Hepatic stellate cell (primary cell): Measurements from ENCODE around the gene SHC3.
A peak's percentile ranks its signal among the peaks of the same experiment; 100 is the strongest.

Experiments used
- DNase-seq: peaks from one replicate; pipeline ENCODE4 v3.0.0; 2011; ENCODE audit warnings: low spot score

SHC3 gene

GRCh38 chr9:89154651-89155336 is 23.8 kb downstream of the SHC3 start:
- peak; percentile 63 for DNase-seq

GRCh38 chr9:89154218-89154617 is 24.4 kb downstream of the SHC3 start:
- DNase-seq, result no peak

GRCh38 chr9:89153232-89154017 is 25.2 kb downstream of the SHC3 start:
- peak; percentile 58 for DNase-seq

GRCh38 chr9:89149726-89150125 is 28.9 kb downstream of the SHC3 start:
- no peak for DNase-seq

- DNase-seq, result no peak
These were observed 33.5 kb downstream of the SHC3 start for GRCh38 chr9:89145097-89145496.

GRCh38 chr9:89144238-89144637 is 34.4 kb downstream of the SHC3 start:
- no peak for DNase-seq

GRCh38 chr9:89143266-89143665 is 35.4 kb downstream of the SHC3 start:
- DNase-seq, result no peak

GRCh38 chr9:89139455-89139854 is 39.2 kb downstream of the SHC3 start:
- DNase-seq, result no peak

- DNase-seq, result no peak
These were observed 39.9 kb downstream of the SHC3 start for GRCh38 chr9:89138463-89139390.

- peak; percentile 33 for DNase-seq
These were observed 40.8 kb downstream of the SHC3 start for GRCh38 chr9:89137542-89138462.

- DNase-seq, result no peak
These were observed 42.9 kb downstream of the SHC3 start for GRCh38 chr9:89135591-89136166.

GRCh38 chr9:89134709-89135108 is 43.9 kb downstream of the SHC3 start:
- DNase-seq, result no peak

- DNase-seq, result no peak
These were observed 55.7 kb downstream of the SHC3 start for GRCh38 chr9:89122949-89123348.

GRCh38 chr9:89120704-89121103 is 57.9 kb downstream of the SHC3 start:
- no peak for DNase-seq

- no peak for DNase-seq
These were observed 61.8 kb downstream of the SHC3 start for GRCh38 chr9:89116805-89117192.

- no peak for DNase-seq
These were observed 62.4 kb downstream of the SHC3 start for GRCh38 chr9:89116064-89116804.

- no peak for DNase-seq
These were observed 63.2 kb downstream of the SHC3 start for GRCh38 chr9:89115426-89115825.

- DNase-seq, result no peak
These were observed 63.9 kb downstream of the SHC3 start for GRCh38 chr9:89114741-89115140.

- no peak for DNase-seq
These were observed 64.8 kb downstream of the SHC3 start for GRCh38 chr9:89113851-89114250.

GRCh38 chr9:89112243-89112642 is 66.4 kb downstream of the SHC3 start:
- no peak for DNase-seq
